Stimulated activated CD4-positive, alpha-beta T cell treated with anti-CD3 and anti-CD28 coated beads, TNF-alpha, amount 100 ng/mL, for 48 hours (primary cell): Measurements from ENCODE around the gene WFDC9.
A peak's percentile ranks its signal among the peaks of the same experiment; 100 is the strongest.
"Not testable (repeated sequence)": the region's sequence is repeated elsewhere in the genome, so short reads cannot be mapped to it uniquely, and the experiment has no call there.

Source experiments
- DNase-seq, 3 donors: peaks; one replicate each; pipeline ENCODE4 v3.0.0-alpha.2; 2020; ENCODE audit warnings: low read depth in 3 of 3

Gene WFDC9

GRCh38 chr20:45631184-45631583 lies at the start of gene WFDC9:
TSS of gene WFDC9 (minus strand) at chr20:45631284. CDS start at chr20:45610181, 21,103 bp downstream.
- no peak for DNase-seq

- no peak for DNase-seq
Observed at GRCh38 chr20:45679650-45680049, 48.6 kb upstream of the WFDC9 start.

GRCh38 chr20:45672765-45673164 lies 41.7 kb upstream of the WFDC9 start:
- no peak for DNase-seq

GRCh38 chr20:45670139-45670538 lies 39.1 kb upstream of the WFDC9 start, which contains the start of gene WFDC11:
TSS of gene WFDC11 (minus strand) at chr20:45670239. CDS start at chr20:45650600, 19,639 bp downstream.
- no peak for DNase-seq

- DNase-seq: not testable (repeated sequence)
Observed at GRCh38 chr20:45657038-45657437, 26.0 kb upstream of the WFDC9 start.

GRCh38 chr20:45651726-45652125 lies 20.6 kb upstream of the WFDC9 start:
- not testable (repeated sequence) for DNase-seq

GRCh38 chr20:45649312-45649863 lies 18.3 kb upstream of the WFDC9 start:
- DNase-seq: no peak

- DNase-seq: no peak
Observed at GRCh38 chr20:45647441-45648050, 16.5 kb upstream of the WFDC9 start.

GRCh38 chr20:45646875-45647274 lies 15.8 kb upstream of the WFDC9 start:
- no peak for DNase-seq

GRCh38 chr20:45645869-45646268 lies 14.8 kb upstream of the WFDC9 start:
- DNase-seq: not testable (repeated sequence)

GRCh38 chr20:45641076-45641475 lies 10.0 kb upstream of the WFDC9 start:
- not testable (repeated sequence) for DNase-seq

- no peak for DNase-seq
Observed at GRCh38 chr20:45639687-45640086, 8.6 kb upstream of the WFDC9 start.

- no peak for DNase-seq
Observed at GRCh38 chr20:45636513-45636912, 5.4 kb upstream of the WFDC9 start.

GRCh38 chr20:45630371-45630770 lies 713 bp downstream of the WFDC9 start:
- no peak for DNase-seq

- peak in 2 of 3 donors; percentile 8 to 21 for DNase-seq
Observed at GRCh38 chr20:45629496-45630100, 1.5 kb downstream of the WFDC9 start, which contains the start of gene WFDC10A. TSS of gene WFDC10A (plus strand) at chr20:45629739. CDS start at chr20:45629814, 75 bp downstream.

- no peak for DNase-seq
Observed at GRCh38 chr20:45626540-45626939, 4.5 kb downstream of the WFDC9 start.

- no peak for DNase-seq
Observed at GRCh38 chr20:45621593-45621992, 9.5 kb downstream of the WFDC9 start.

GRCh38 chr20:45617591-45617990 lies 13.5 kb downstream of the WFDC9 start:
- DNase-seq: no peak

- DNase-seq: no peak
Observed at GRCh38 chr20:45612314-45612713, 18.8 kb downstream of the WFDC9 start.

GRCh38 chr20:45611054-45611453 lies 20.0 kb downstream of the WFDC9 start:
- peak; percentile 39 to 62 (median 48) for DNase-seq

- DNase-seq: no peak
Observed at GRCh38 chr20:45607810-45608209, 23.3 kb downstream of the WFDC9 start.

- no peak for DNase-seq
Observed at GRCh38 chr20:45595235-45595634, 35.8 kb downstream of the WFDC9 start.

GRCh38 chr20:45593498-45593897 lies 37.6 kb downstream of the WFDC9 start:
- DNase-seq: no peak
